Hematopoietic multipotent progenitor cell treated with erythropoietin and hydrocortisone succinate and interleukin-3 and kit ligand, for 15 days (in vitro differentiated cells): ENCODE data around the gene RHOT1.
"Not testable (repeated sequence)": the region's sequence is repeated elsewhere in the genome, so short reads cannot be mapped to it uniquely, and the experiment has no call there.

Experiments
- DNase-seq: peaks from one replicate; pipeline ENCODE4 v3.0.0-alpha.2; 2015; ENCODE audit warnings: low spot score

The RHOT1 gene

DNA sequence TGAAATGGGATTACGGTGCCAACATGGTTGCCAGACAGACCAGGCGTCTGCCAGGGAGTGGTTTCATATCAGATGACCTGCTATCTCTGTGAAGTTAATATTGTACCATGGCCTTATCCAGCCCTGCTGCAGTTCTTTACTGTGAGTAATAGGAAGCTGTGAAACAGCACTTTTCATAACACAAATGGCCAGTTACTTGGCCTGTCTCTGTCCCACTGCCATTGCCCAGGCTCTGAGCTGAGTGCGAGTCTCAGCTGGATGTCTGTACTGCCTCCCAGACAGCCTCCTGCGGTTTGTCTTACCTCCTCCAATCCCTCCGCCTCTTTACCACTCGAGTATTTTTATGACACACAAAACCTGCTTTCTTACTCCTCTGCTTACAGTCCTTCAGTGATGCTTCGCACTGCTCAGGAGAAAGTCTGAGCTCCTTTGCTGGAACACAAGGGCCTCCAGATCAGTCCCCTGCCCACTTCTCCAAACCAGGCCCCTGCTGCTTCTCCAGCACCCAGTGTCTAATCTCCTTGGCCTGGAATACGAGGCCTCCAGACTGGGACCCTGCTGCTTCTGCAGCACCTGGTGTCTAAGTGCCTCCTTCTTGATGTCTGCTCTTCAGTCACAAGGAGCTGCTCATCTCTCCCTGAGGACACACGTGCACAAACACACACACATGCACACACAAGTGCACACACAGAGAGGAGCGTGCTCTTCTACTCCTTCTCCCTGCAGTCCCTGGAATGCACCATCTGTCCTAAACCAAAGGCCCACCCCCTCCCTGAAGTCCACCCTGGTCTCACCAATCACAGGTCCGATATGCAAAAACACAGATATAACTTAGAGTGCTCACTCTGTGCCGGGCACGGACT lies 17.1 kb upstream of the RHOT1 start:
- no peak for DNase-seq

DNA sequence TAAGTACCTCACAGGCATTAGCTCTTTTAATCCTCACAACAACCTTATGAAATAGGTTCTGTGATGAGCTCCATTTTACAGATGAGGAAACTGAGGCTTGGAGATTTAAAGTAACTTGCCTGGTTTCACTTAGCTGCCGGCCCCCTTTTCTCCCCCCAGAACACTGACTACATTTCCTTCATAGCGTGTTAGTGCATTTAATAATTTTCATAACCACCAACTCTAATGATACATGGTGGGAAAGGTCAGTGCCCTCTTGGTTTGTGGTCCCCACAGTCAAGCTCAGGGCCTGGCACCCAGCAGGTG lies 16.5 kb upstream of the RHOT1 start:
- no peak for DNase-seq

- no peak for DNase-seq
Observed at GRCh38 chr17:32126325-32126724, 16.0 kb upstream of the RHOT1 start.

DNA sequence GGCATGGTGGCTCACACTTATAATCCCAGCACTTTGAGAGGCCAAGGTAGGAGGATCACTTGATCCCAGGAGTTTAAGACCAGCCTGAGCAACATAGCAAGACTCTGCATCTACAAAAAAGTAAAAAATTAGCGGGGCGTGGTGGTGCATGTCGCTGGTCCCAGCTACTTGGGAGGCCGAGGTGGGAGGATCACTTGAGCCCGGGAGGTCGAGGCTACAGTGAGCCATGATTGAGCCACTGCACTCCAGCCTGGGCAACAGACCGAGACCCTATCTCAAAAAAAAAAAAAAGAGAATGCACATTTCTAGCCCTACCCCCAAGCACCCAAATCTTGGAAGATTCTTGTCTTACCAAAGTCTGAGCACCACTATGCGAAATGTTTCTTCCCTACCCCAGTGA lies 15.6 kb upstream of the RHOT1 start:
- no peak for DNase-seq

- DNase-seq = peak; percentile 81
Observed at GRCh38 chr17:32127158-32127897, 15.0 kb upstream of the RHOT1 start.

- not testable (repeated sequence) for DNase-seq
Observed at GRCh38 chr17:32128470-32128869, 13.8 kb upstream of the RHOT1 start.

DNA sequence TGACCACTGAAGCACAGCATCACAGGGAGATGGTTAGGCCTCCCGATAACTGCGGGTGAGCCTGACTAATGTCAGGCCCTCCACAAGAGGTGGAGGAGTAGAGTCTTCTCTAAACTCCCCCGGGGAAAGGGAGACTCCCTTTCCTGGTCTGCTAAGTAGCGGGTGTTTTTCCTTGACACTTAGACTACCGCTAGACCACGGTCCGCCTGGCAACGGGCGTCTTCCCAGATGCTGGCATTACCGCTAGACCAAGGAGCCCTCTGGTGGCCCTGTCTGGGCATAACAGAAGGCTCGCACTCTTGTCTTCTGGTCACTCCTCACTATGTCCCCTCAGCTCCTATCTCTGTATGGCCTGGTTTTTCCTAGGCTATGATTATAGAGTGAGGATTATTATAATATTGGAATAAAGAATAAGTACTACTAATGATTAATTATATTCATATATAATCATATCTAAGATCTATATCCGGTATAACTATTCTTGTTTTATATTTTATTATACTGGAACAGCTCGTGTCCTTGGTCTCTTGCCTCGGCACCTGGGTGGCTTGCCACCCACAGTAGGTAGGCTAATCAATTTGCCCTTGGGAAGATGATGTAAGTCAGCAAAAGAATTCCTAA lies 6.7 kb upstream of the RHOT1 start:
- DNase-seq = not testable (repeated sequence)

DNA sequence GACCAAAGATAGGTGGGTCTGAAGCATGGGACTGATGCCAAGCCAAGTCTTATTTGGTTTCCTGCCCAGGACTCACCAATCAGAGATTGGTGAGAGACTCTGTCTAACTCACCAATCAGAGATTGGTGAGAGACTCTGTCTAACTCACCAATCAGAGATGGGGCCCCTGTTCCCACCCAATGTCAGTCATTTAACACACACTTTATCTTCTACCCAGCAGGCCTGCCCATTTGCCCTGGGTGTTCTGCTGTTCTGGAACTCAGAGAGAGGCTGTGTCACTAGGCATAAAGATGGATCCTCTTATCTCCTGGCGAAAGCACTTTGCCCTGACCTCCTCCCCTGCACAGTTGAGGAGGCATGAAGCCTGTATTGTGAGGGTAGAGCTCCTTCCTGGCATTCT lies 5.4 kb upstream of the RHOT1 start:
- peak; percentile 93 for DNase-seq

- DNase-seq = not testable (repeated sequence)
Observed at GRCh38 chr17:32139504-32139903, 2.8 kb upstream of the RHOT1 start.

DNA sequence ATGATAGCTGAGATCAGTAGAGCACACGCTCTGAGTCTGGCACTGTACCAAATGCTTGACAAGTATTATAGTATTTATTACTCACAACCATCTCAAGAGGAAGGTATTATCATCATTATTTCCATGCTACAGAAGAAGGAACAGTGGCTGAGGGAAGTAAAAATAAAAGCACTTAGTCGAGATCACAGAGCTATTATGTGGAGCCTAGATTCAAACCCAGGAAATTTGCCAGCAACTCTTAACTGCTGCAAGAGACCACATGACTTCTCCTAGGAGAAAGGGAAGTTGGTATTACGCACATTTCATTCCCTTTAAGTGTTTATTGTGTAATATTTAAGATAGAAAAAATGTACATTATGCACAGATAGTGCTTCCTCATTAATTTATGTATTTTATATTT lies 1.0 kb upstream of the RHOT1 start:
- peak; percentile 55 for DNase-seq

DNA sequence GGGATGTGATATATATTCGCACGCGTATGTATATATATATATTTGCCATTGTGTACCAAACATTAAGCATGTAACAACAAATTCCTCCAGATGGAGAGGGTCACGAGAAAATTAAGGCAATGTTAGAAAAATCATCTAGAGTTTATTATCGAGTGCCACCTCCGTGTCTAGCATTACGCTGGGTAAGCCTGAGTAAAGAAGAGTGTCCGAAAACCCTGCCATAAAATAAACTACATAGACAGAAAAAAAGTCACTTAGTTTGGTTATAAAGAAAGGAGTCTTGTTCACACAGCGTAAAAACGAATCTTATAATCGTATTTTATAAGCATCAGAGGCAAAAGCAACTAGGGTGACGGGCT lies 644 bp upstream of the RHOT1 start:
- no peak for DNase-seq

GRCh38 chr17:32142857-32143526 lies 690 bp downstream of the RHOT1 start:
- peak; percentile 77 for DNase-seq

GRCh38 chr17:32143527-32143870 lies 1.2 kb downstream of the RHOT1 start:
- DNase-seq = no peak

- not testable (repeated sequence) for DNase-seq
Observed at GRCh38 chr17:32144442-32144841, 2.1 kb downstream of the RHOT1 start.

DNA sequence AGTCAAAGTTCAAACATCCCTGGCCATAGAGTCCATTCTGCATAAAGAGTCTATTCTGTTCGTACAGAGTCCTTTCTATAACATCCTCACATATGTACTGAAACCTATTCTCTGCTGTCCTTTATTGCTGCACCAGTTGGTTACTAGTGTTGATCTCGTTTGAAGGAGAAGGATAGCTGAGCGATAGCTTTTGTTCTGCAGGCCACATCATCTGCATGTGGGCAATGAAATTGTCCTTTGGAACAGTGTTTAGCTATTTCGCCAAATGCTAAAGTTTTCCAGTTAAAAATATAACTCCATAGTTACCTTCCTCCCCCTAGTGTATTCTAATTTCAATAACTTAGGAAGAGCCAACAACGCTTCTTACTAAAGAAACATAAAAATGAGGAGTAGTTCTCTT lies 6.0 kb downstream of the RHOT1 start:
- no peak for DNase-seq

DNA sequence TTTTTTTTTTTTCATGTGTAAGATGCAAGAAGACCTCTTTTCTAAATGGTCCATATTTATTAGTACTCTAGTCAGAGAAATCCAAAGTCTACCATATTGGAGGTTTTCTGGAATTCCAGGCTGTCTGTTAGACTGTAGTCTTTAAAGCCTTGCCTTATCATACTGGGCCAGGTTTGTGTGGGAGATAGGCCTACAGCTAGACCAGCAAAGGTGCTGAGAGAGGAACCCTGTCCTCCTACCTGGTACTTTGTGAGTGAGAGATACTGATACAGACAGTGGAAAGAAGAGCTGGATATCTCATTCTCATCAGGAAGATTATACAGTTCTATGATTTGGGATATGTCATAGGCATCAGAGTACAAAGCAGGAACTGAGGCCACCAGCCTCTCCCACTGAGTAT lies 8.1 kb downstream of the RHOT1 start:
- no peak for DNase-seq

DNA sequence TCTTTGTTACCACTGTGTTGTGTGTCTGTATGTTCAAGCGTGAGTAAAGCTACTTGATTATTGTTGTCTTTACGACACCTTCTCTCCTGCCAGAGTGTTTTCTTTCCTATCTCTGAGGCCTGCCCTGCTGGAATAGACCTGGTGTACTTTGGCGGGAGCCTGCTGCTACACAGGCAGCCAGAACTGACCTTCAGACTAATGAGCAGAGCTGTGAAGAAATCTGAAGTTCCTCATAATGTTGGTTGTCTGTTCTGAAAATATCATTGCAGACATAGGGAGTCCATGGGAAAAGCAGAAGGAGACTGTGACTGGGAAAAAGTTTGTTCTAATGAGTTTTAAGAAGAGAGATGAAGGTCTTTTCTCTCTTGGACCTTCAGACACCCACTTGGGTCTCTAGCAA lies 9.8 kb downstream of the RHOT1 start:
- DNase-seq = no peak

- no peak for DNase-seq
Observed at GRCh38 chr17:32155896-32156295, 13.6 kb downstream of the RHOT1 start.

DNA sequence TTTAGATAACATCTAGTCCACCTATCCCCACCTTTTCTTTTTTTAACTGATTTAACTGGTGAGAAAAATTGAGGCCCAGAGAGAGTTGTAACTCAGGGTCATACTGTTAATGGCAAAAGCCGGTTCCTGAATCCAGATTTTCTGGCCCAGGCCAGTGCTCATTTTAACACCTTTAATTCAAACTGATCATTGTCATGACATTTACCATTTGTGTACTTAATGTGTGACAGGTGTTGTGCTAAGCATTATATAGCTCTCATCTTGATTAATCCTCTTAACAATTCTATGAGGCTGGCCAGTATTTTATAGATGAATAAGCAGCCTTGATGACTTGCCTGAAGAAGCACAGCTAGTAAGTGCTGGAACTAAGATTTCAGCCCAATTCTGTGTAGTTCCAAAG lies 14.4 kb downstream of the RHOT1 start:
- no peak for DNase-seq

- no peak for DNase-seq
Observed at GRCh38 chr17:32157225-32157624, 14.9 kb downstream of the RHOT1 start.

DNA sequence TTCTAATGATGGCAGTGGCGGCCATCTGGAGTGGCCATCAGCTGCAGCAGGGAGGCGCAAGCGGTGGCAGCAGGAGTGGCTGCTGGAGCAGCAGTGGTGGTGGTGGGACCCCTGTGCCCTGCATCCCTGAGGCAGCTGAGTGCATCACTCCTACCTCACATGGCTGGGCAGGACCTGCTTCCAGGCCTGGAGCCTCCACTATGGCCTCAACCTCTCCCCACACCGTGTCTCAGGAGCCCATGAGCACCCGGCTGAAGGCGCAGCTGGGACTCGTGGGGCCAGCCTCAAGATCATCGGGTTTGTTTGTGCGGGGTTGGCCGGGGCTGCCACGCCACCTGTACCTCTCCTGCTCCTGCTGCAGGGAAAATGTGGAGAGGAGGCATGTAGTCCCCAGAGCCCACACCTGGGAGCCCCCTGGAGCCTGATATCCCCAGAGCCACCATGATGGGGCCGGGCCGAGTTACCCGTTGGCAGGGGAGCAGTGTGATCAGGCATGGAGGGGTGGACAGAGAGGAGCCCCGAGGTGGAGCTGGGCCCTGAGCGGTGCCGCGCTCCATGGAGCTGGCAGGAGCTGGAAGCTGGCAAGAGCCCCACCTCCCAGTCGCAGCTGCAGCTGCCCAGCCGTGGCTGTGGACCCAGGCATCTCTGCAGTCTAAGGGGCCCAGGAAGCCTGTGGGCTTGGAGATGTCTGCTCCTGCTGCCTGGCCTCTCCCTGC lies 16.7 kb downstream of the RHOT1 start:
- DNase-seq = no peak
